Measurements from ENCODE around the gene SLC13A5.

SLC13A5 gene

DNA sequence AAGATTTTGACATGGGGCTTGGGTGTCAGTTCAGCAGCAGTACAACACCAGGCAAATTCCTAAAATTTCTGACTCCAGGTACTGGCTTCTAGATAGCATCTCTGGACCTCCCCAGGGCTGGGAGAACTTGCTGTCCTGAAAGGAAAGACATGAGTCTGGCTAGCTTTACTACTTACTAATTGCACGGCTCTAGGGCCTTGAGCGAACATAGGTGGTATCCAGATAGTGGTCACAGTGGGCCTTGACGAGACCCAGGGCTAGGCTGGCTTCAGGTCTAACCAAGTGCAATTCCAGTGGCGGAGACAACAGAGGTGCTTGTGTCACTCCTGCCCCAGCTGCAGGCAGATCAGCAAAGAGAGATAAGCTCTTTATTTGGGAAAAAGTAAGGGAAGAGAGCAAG is 16.4 kb upstream of the SLC13A5 start:
- Histone ChIP-seq H3K4me1 (ENCODE audit: control insufficient read depth in 2 of 2, insufficient read depth in 1 of 2, low read depth in 1 of 2, low read length in 2 of 2) (no peaks in the 10 kb centered on the region), H3K14ac (ENCODE audit: low read length) (no peak overlapping the region), H3K18ac (ENCODE audit: low read length) (no peak overlapping the region), H2BK120ac (ENCODE audit: low read depth, low read length) (no peak overlapping the region), H3K27ac (replicated peaks; ENCODE audit: low read length) (no peak overlapping the region), H3K4ac (ENCODE audit: low read length) (no peak overlapping the region), H4K91ac (ENCODE audit: low read depth, low read length, poor library complexity) (no peak overlapping the region), H3K23ac (ENCODE audit: low read depth, low read length, poor library complexity) (no peak overlapping the region), H3K79me1 (ENCODE audit: low read depth, low read length) (no peaks in the 10 kb centered on the region), H2BK15ac (ENCODE audit: low read length) (no peak overlapping the region), H3K9ac (ENCODE audit: low read depth, low read length, poor library complexity) (no peak overlapping the region), H2AK5ac (ENCODE audit: low read depth, low read length) (no peak overlapping the region), H2BK5ac (ENCODE audit: low read length) (no peak overlapping the region), H3K9me3 (replicated peaks in 1 of 2; ENCODE audit: control insufficient read depth in 2 of 2, insufficient read depth in 1 of 2, low read depth in 1 of 2, low read length in 2 of 2) (peaks cover 0 to 4% of the 10 kb centered on the region in 2 donors), H3K27me3 (ENCODE audit: control insufficient read depth in 3 of 3, insufficient read depth in 3 of 3, low read depth in 1 of 3, low read length in 3 of 3) (peaks cover 0 to 2% (median 0%) of the 10 kb centered on the region in 3 experiments), H2BK12ac (ENCODE audit: low read length) (no peak overlapping the region), H4K8ac (ENCODE audit: low read depth, low read length) (no peak overlapping the region), H3K4me2 (ENCODE audit: insufficient read depth, low read length, poor library complexity, severe bottlenecking) (no peak overlapping the region), H2AFZ (ENCODE audit: low read length) (no peak overlapping the region), H3K4me3 (ENCODE audit: low read length in 2 of 2) (no peak overlapping the region), H3K36me3 (replicated peaks in 1 of 2; ENCODE audit: control insufficient read depth in 2 of 2, insufficient read depth in 2 of 2, low read length in 2 of 2) (no peaks in the 10 kb centered on the region)
- WGBS, 2 donors (ENCODE audit: extremely low coverage in 2 of 2, insufficient read length in 2 of 2, insufficient replicate concordance in 1 of 2) = no CpG with 5 or more reads among the region's 4 CpGs
- DNase-seq (ENCODE audit: low spot score) = no peak

DNA sequence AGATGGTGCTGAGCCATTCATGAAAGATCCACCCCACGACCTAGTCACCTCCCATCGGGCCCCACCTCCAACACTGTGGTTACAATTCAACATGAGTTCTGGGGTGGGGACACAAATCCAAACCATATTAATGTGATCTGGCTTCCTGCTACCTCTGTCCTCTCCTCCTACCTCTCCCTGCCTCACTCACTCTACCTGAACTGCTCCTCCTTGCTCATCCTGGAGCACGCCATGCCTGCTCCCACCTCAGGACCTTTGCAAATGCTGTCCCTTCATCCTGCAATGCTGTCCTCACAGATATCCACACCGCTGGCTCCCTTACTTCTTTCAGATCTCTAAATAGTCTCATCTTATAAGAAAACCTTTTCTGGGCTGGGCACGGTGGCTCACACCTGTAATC is 10.8 kb upstream of the SLC13A5 start:
- Histone ChIP-seq H3K18ac (ENCODE audit: low read length) (no peak overlapping the region), H3K36me3 (replicated peaks in 1 of 2; ENCODE audit: control insufficient read depth in 2 of 2, insufficient read depth in 2 of 2, low read length in 2 of 2) (no peaks in the 10 kb centered on the region), H2BK12ac (ENCODE audit: low read length) (no peak overlapping the region), H2BK120ac (ENCODE audit: low read depth, low read length) (no peak overlapping the region), H3K4me1 (ENCODE audit: control insufficient read depth in 2 of 2, insufficient read depth in 1 of 2, low read depth in 1 of 2, low read length in 2 of 2) (no peaks in the 10 kb centered on the region), H3K9me3 (replicated peaks in 1 of 2; ENCODE audit: control insufficient read depth in 2 of 2, insufficient read depth in 1 of 2, low read depth in 1 of 2, low read length in 2 of 2) (peaks cover 0 to 2% of the 10 kb centered on the region in 2 donors), H4K91ac (ENCODE audit: low read depth, low read length, poor library complexity) (no peak overlapping the region), H3K79me1 (ENCODE audit: low read depth, low read length) (no peaks in the 10 kb centered on the region), H4K8ac (ENCODE audit: low read depth, low read length) (no peak overlapping the region), H3K4ac (ENCODE audit: low read length) (no peak overlapping the region), H3K23ac (ENCODE audit: low read depth, low read length, poor library complexity) (no peak overlapping the region), H2AK5ac (ENCODE audit: low read depth, low read length) (no peak overlapping the region), H3K4me2 (ENCODE audit: insufficient read depth, low read length, poor library complexity, severe bottlenecking) (no peak overlapping the region), H2AFZ (ENCODE audit: low read length) (no peak overlapping the region), H3K4me3 (ENCODE audit: low read length in 2 of 2) (no peak overlapping the region), H2BK5ac (ENCODE audit: low read length) (no peak overlapping the region), H3K27me3 (ENCODE audit: control insufficient read depth in 3 of 3, insufficient read depth in 3 of 3, low read depth in 1 of 3, low read length in 3 of 3) (peaks cover 0 to 9% (median 0%) of the 10 kb centered on the region in 3 experiments), H3K27ac (replicated peaks; ENCODE audit: low read length) (no peak overlapping the region), H3K9ac (ENCODE audit: low read depth, low read length, poor library complexity) (no peak overlapping the region), H3K14ac (ENCODE audit: low read length) (peak overlapping the region; percentile 3), H2BK15ac (ENCODE audit: low read length) (no peak overlapping the region)
- DNase-seq (ENCODE audit: low spot score) = no peak
- no CpG with 5 or more reads among the region's 5 CpGs for WGBS, 2 donors (ENCODE audit: extremely low coverage in 2 of 2, insufficient read length in 2 of 2, insufficient replicate concordance in 1 of 2)

DNA sequence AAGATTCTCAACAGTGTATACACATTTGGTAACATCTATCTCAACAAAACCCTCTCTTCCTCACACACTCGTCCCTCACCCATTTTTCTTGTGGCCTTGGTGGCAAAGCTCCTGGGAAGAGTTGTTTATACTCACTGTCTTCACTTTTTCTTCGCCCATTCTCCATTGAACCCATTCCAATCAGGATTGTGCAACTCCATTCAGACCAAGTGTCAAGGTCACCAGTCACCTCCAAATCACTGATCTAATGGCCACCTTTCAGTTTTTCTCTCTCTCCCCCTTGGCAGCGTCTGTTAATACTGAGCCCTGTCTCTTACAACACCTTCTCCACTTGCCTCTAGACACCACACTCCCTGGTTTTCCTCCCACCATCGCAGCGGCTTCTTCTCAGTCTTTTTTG is 8.6 kb upstream of the SLC13A5 start:
- no peak overlapping the region for H3K9ac ChIP-seq (ENCODE audit: low read depth, low read length, poor library complexity)
- no CpG with 5 or more reads among the region's 5 CpGs for WGBS, 2 donors (ENCODE audit: extremely low coverage in 2 of 2, insufficient read length in 2 of 2, insufficient replicate concordance in 1 of 2)
- H2BK120ac ChIP-seq (ENCODE audit: low read depth, low read length) = no peak overlapping the region
- no peak overlapping the region for H2BK15ac ChIP-seq (ENCODE audit: low read length)
- peaks cover 0 to 9% (median 0%) of the 10 kb centered on the region in 3 experiments for H3K27me3 ChIP-seq (ENCODE audit: control insufficient read depth in 3 of 3, insufficient read depth in 3 of 3, low read depth in 1 of 3, low read length in 3 of 3)
- H4K8ac ChIP-seq (ENCODE audit: low read depth, low read length) = no peak overlapping the region
- no peak overlapping the region for H3K4me2 ChIP-seq (ENCODE audit: insufficient read depth, low read length, poor library complexity, severe bottlenecking)
- H3K18ac ChIP-seq (ENCODE audit: low read length) = no peak overlapping the region
- no peak overlapping the region for H3K14ac ChIP-seq (ENCODE audit: low read length)
- no peak overlapping the region for H2BK5ac ChIP-seq (ENCODE audit: low read length)
- no peaks in the 10 kb centered on the region for H3K4me1 ChIP-seq (ENCODE audit: control insufficient read depth in 2 of 2, insufficient read depth in 1 of 2, low read depth in 1 of 2, low read length in 2 of 2)
- H3K27ac ChIP-seq (replicated peaks; ENCODE audit: low read length) = no peak overlapping the region
- H4K91ac ChIP-seq (ENCODE audit: low read depth, low read length, poor library complexity) = no peak overlapping the region
- H3K9me3 ChIP-seq (replicated peaks in 1 of 2; ENCODE audit: control insufficient read depth in 2 of 2, insufficient read depth in 1 of 2, low read depth in 1 of 2, low read length in 2 of 2) = no peaks in the 10 kb centered on the region
- H3K23ac ChIP-seq (ENCODE audit: low read depth, low read length, poor library complexity) = no peak overlapping the region
- H3K79me1 ChIP-seq (ENCODE audit: low read depth, low read length) = no peaks in the 10 kb centered on the region
- H2AFZ ChIP-seq (ENCODE audit: low read length) = no peak overlapping the region
- no peak overlapping the region for H2AK5ac ChIP-seq (ENCODE audit: low read depth, low read length)
- no peak overlapping the region for H3K4ac ChIP-seq (ENCODE audit: low read length)
- no peak overlapping the region for H2BK12ac ChIP-seq (ENCODE audit: low read length)
- no peak for DNase-seq (ENCODE audit: low spot score)
- H3K36me3 ChIP-seq (replicated peaks in 1 of 2; ENCODE audit: control insufficient read depth in 2 of 2, insufficient read depth in 2 of 2, low read length in 2 of 2) = no peaks in the 10 kb centered on the region
- H3K4me3 ChIP-seq (ENCODE audit: low read length in 2 of 2) = no peak overlapping the region

DNA sequence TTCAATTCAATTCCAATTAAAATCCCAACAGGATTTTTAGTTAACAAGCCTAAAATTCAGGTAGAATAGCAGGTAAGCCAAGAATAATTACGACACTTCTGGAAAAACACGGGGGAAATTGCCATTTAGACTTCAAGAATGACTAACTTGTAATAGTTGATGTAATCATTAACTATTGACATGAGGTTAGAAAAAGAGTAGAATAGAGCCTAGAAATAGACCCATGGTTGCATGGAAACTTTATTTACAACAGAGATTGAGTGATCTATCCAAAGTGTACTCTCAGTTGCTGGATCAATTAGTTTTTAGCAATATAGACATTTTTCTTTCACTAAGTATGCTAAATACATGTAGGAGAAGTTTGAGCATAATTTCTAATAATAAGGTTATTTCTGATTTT is 3.6 kb upstream of the SLC13A5 start:
- H3K27me3 ChIP-seq (ENCODE audit: control insufficient read depth in 3 of 3, insufficient read depth in 3 of 3, low read depth in 1 of 3, low read length in 3 of 3) = peaks cover 2 to 34% (median 27%) of the 10 kb centered on the region in 3 experiments
- no CpG with 5 or more reads among the region's 2 CpGs for WGBS, 2 donors (ENCODE audit: extremely low coverage in 2 of 2, insufficient read length in 2 of 2, insufficient replicate concordance in 1 of 2)

More for the DNA sequence above, 3.6 kb upstream of the SLC13A5 start:
- Histone ChIP-seq H3K79me1 (ENCODE audit: low read depth, low read length) (no peaks in the 10 kb centered on the region), H3K9ac (ENCODE audit: low read depth, low read length, poor library complexity) (no peak overlapping the region), H3K18ac (ENCODE audit: low read length) (no peak overlapping the region), H3K4me2 (ENCODE audit: insufficient read depth, low read length, poor library complexity, severe bottlenecking) (no peak overlapping the region), H2AFZ (ENCODE audit: low read length) (no peak overlapping the region), H2BK15ac (ENCODE audit: low read length) (no peak overlapping the region), H2BK12ac (ENCODE audit: low read length) (no peak overlapping the region), H3K23ac (ENCODE audit: low read depth, low read length, poor library complexity) (no peak overlapping the region), H3K36me3 (replicated peaks in 1 of 2; ENCODE audit: control insufficient read depth in 2 of 2, insufficient read depth in 2 of 2, low read length in 2 of 2) (no peaks in the 10 kb centered on the region), H2BK5ac (ENCODE audit: low read length) (no peak overlapping the region), H3K4me3 (ENCODE audit: low read length in 2 of 2) (no peak overlapping the region), H2BK120ac (ENCODE audit: low read depth, low read length) (no peak overlapping the region), H3K14ac (ENCODE audit: low read length) (no peak overlapping the region), H3K9me3 (replicated peaks in 1 of 2; ENCODE audit: control insufficient read depth in 2 of 2, insufficient read depth in 1 of 2, low read depth in 1 of 2, low read length in 2 of 2) (peaks cover 0 to 7% of the 10 kb centered on the region in 2 donors), H2AK5ac (ENCODE audit: low read depth, low read length) (no peak overlapping the region), H3K4ac (ENCODE audit: low read length) (no peak overlapping the region), H4K8ac (ENCODE audit: low read depth, low read length) (no peak overlapping the region), H3K27ac (replicated peaks; ENCODE audit: low read length) (no peak overlapping the region), H3K4me1 (ENCODE audit: control insufficient read depth in 2 of 2, insufficient read depth in 1 of 2, low read depth in 1 of 2, low read length in 2 of 2) (peaks cover 2 to 9% of the 10 kb centered on the region in 2 donors), H4K91ac (ENCODE audit: low read depth, low read length, poor library complexity) (no peak overlapping the region)
- no peak for DNase-seq (ENCODE audit: low spot score)

Data from neuronal stem cell (in vitro differentiated cells).